IMR-90 (cell line): ENCODE measurements around the gene SH2D4B.

Experiments
- BHLHE40 ChIP-seq: fragments of 150-350 bp; IDR thresholded peaks from 2 replicates; pipeline ENCODE4 v1.6.1; 2016; ENCODE audit warnings: mild to moderate bottlenecking, low read depth, low read length
- CEBPB ChIP-seq: IDR thresholded peaks from 2 replicates; pipeline ENCODE4 v1.6.1; 2012; ENCODE audit warnings: low read depth, low read length, improper control_type of control experiment
- CHD1 ChIP-seq: IDR thresholded peaks from 2 replicates; pipeline ENCODE4 v1.6.1; 2012; ENCODE audit warnings: low read depth, low read length, improper control_type of control experiment
- FOS ChIP-seq: fragments of 150-350 bp; IDR thresholded peaks from 2 replicates; pipeline ENCODE4 v1.6.1; 2016; ENCODE audit warnings: low read depth, low read length
- MAFK ChIP-seq: IDR thresholded peaks from 2 replicates; pipeline ENCODE4 v1.6.1; 2012; ENCODE audit warnings: low read depth, low read length, improper control_type of control experiment
- MXI1 ChIP-seq: IDR thresholded peaks from 2 replicates; pipeline ENCODE4 v1.6.1; 2012; ENCODE audit warnings: low read depth, mild to moderate bottlenecking, low read length, moderate library complexity, borderline replicate concordance
- POLR2A ChIP-seq: IDR thresholded peaks from 2 replicates; pipeline ENCODE4 v1.6.1; 2012; ENCODE audit warnings: mild to moderate bottlenecking, low read depth, low read length
- RAD21 ChIP-seq: IDR thresholded peaks from 2 replicates; pipeline ENCODE4 v1.6.1; 2012; ENCODE audit warnings: low read length, improper control_type of control experiment
- RFX5 ChIP-seq: IDR thresholded peaks from 2 replicates; pipeline ENCODE4 v1.8.0; 2012; ENCODE audit warnings: low read depth, mild to moderate bottlenecking, low read length, moderate library complexity
- SMC3 ChIP-seq: fragments of 150-350 bp; IDR thresholded peaks from 2 replicates; pipeline ENCODE4 v1.6.1; 2016; ENCODE audit warnings: low read depth, mild to moderate bottlenecking, antibody characterized with exemption, low read length, moderate library complexity
- TF ChIP-seq, protein P1 (sequence below): fragments of 150-350 bp; IDR thresholded peaks from 2 replicates; pipeline ENCODE4 v1.6.1; 2016; ENCODE audit warnings: low read depth, mild to moderate bottlenecking, low read length, moderate library complexity, borderline replicate concordance
- TF ChIP-seq, protein P2 (sequence below): conservative IDR thresholded peaks from 2 replicates; pipeline ENCODE4 v1.5.1; 2012; ENCODE audit warnings: mild to moderate bottlenecking, low read depth, low read length, improper control_type of control experiment
- TF ChIP-seq, protein P3 (sequence below): fragments of 150-350 bp; IDR thresholded peaks from 2 replicates; pipeline ENCODE4 v1.6.1; 2017; ENCODE audit warnings: mild to moderate bottlenecking, antibody characterized with exemption, low read length, low read depth

DNA sequence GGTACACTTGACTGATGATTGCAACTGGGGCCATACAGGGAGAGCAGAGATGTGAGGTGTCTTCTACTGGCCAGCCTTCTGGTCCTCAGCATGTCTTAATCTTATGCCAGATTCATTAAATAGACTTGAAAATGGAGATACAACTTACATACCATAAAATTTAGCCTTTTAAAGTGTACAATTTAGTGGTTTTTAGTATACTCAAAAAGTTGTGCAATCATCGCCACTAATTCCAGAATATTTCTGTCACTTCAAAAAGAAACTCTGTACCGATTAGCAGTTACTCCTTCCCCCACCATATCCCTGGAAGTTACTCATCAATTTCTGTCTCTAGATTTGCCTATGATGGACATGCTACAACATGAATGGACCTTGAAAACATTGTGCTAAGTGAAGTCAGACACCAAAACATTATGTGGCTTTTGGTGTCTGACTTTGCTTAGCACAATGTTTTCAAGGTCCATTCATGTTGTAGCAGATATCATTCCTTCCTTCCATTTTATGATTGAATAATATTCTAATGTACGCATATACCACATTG lies 53.0 kb downstream of the SH2D4B start:
- TF ChIP-seq, protein P1, sequence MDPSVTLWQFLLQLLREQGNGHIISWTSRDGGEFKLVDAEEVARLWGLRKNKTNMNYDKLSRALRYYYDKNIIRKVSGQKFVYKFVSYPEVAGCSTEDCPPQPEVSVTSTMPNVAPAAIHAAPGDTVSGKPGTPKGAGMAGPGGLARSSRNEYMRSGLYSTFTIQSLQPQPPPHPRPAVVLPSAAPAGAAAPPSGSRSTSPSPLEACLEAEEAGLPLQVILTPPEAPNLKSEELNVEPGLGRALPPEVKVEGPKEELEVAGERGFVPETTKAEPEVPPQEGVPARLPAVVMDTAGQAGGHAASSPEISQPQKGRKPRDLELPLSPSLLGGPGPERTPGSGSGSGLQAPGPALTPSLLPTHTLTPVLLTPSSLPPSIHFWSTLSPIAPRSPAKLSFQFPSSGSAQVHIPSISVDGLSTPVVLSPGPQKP = no peak
- TF ChIP-seq, protein P2, sequence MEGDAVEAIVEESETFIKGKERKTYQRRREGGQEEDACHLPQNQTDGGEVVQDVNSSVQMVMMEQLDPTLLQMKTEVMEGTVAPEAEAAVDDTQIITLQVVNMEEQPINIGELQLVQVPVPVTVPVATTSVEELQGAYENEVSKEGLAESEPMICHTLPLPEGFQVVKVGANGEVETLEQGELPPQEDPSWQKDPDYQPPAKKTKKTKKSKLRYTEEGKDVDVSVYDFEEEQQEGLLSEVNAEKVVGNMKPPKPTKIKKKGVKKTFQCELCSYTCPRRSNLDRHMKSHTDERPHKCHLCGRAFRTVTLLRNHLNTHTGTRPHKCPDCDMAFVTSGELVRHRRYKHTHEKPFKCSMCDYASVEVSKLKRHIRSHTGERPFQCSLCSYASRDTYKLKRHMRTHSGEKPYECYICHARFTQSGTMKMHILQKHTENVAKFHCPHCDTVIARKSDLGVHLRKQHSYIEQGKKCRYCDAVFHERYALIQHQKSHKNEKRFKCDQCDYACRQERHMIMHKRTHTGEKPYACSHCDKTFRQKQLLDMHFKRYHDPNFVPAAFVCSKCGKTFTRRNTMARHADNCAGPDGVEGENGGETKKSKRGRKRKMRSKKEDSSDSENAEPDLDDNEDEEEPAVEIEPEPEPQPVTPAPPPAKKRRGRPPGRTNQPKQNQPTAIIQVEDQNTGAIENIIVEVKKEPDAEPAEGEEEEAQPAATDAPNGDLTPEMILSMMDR = no peak
- no peak for TF ChIP-seq RFX5
- no peak for TF ChIP-seq MAFK
- no peak for TF ChIP-seq BHLHE40
- TF ChIP-seq SMC3 = no peak
- TF ChIP-seq, protein P3, sequence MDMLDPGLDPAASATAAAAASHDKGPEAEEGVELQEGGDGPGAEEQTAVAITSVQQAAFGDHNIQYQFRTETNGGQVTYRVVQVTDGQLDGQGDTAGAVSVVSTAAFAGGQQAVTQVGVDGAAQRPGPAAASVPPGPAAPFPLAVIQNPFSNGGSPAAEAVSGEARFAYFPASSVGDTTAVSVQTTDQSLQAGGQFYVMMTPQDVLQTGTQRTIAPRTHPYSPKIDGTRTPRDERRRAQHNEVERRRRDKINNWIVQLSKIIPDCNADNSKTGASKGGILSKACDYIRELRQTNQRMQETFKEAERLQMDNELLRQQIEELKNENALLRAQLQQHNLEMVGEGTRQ = no peak
- no peak for TF ChIP-seq FOS
- no peak for TF ChIP-seq POLR2A
- no peak for TF ChIP-seq CHD1
- TF ChIP-seq MXI1 = no peak
- TF ChIP-seq RAD21 = no peak
- peak; percentile 56 for TF ChIP-seq CEBPB
